SK-N-SH (cell line): ENCODE results near the gene FBN2. TPM values are rescaled to one million over a fixed set of nuclear protein-coding genes. Genes with fewer than 3 reads are reported as not detected.

Source experiments
- CTCF ChIA-PET: fragments of 300-600, 350-600 bp; formaldehyde crosslinking; extraction: SDS; loops from one replicate; lab custom pipeline; 2021; lab: Yijun Ruan, JAX
- POLR2A ChIA-PET: fragments of 350-600 bp; sonication (Branson Sonifier 250); formaldehyde crosslinking; extraction: SDS; loops from one replicate; lab custom pipeline; 2020; ENCODE audit warnings: antibody characterized with exemption, inconsistent platforms; lab: Yijun Ruan, JAX
- DNase-seq: peaks from one replicate; pipeline ENCODE4 v3.0.0; 2012
- H2AFZ ChIP-seq: fragments of 200-600 bp; sonication (generic); 2 replicates; pipeline ENCODE4 v1.8.1; 2016; ENCODE audit warnings: antibody characterized with exemption, mild to moderate bottlenecking, low read depth
- H3F3A ChIP-seq: fragments of 200-600 bp; sonication (generic); replicated peaks from 2 replicates; pipeline ENCODE3; 2016; ENCODE audit warnings: antibody characterized with exemption, mild to moderate bottlenecking; ENCODE audit not compliant: insufficient read depth
- H3K27ac ChIP-seq, 2 experiments: fragments of 200-500 bp in 1 of 2; fragments of 200-600 bp in 1 of 2; sonication (Bioruptor generic) in 1 of 2; sonication (generic), shearing (Covaris generic) in 1 of 2; 2 replicates each; pipeline versions ENCODE4 v1.5.1 to v1.6.1; 2014 to 2016; ENCODE audit warnings: low read depth in 2 of 2, inconsistent platforms in 1 of 2, low read length in 1 of 2, mild to moderate bottlenecking in 1 of 2, mixed read lengths in 1 of 2
- H3K27me3 ChIP-seq: fragments of 200-600 bp; sonication (generic), shearing (Covaris generic); 2 replicates; pipeline ENCODE4 v1.6.1; 2016; ENCODE audit warnings: mixed run types; ENCODE audit not compliant: insufficient read depth
- H3K36me3 ChIP-seq, 2 experiments: fragments of 200-500 bp in 1 of 2; fragments of 200-600 bp in 1 of 2; sonication (Bioruptor generic) in 1 of 2; sonication (generic) in 1 of 2; replicated peaks in 1 of 2; 2 replicates each; pipeline versions ENCODE3 to v1.5.1; 2014 to 2016; ENCODE audit warnings: low read length in 1 of 2, mild to moderate bottlenecking in 1 of 2; ENCODE audit not compliant: insufficient read depth in 2 of 2, control insufficient read depth in 1 of 2
- H3K4me1 ChIP-seq, 2 experiments: fragments of 200-500 bp in 1 of 2; fragments of 200-600 bp in 1 of 2; sonication (Bioruptor generic) in 1 of 2; sonication (generic), shearing (Covaris generic) in 1 of 2; 2 replicates each; pipeline versions ENCODE4 v1.5.1 to v1.6.1; 2014 to 2016; ENCODE audit warnings: low read depth in 1 of 2, low read length in 1 of 2, mixed run types in 1 of 2; ENCODE audit not compliant: insufficient read depth in 2 of 2, control insufficient read depth in 1 of 2
- H3K4me2 ChIP-seq: fragments of 200-600 bp; sonication (generic), shearing (Covaris generic); 2 replicates; pipeline ENCODE4 v1.6.1; 2017; ENCODE audit warnings: mixed run types
- H3K4me3 ChIP-seq, 2 experiments: fragments of 200-500 bp in 1 of 2; fragments of 200-600 bp in 1 of 2; sonication (Bioruptor generic) in 1 of 2; sonication (generic), shearing (Covaris generic) in 1 of 2; 2 replicates each; pipeline versions ENCODE4 v1.5.1 to v1.8.1; 2014 to 2016; ENCODE audit warnings: low read depth in 2 of 2, inconsistent platforms in 1 of 2, low read length in 1 of 2, mild to moderate bottlenecking in 1 of 2, mixed read lengths in 1 of 2, moderate library complexity in 1 of 2
- H3K79me2 ChIP-seq: fragments of 200-600 bp; sonication (generic); 2 replicates; pipeline ENCODE4 v1.8.1; 2017; ENCODE audit warnings: mild to moderate bottlenecking; ENCODE audit not compliant: insufficient read depth
- H3K9ac ChIP-seq: fragments of 200-600 bp; sonication (generic); 2 replicates; pipeline ENCODE4 v1.6.1; 2017; ENCODE audit warnings: mixed run types
- H3K9me2 ChIP-seq: fragments of 200-600 bp; sonication (generic); 2 replicates; pipeline ENCODE4 v1.6.1; 2017; ENCODE audit warnings: mixed run types
- H3K9me3 ChIP-seq: fragments of 200-600 bp; sonication (generic); 2 replicates; pipeline ENCODE4 v1.6.1; 2017; ENCODE audit warnings: mixed run types, mild to moderate bottlenecking, moderate library complexity
- H4K20me1 ChIP-seq: fragments of 200-600 bp; sonication (generic); 2 replicates; pipeline ENCODE4 v1.6.1; 2017; ENCODE audit warnings: mild to moderate bottlenecking, mixed run types; ENCODE audit not compliant: insufficient read depth
- MAX ChIP-seq: IDR thresholded peaks from 2 replicates; pipeline ENCODE4 v1.4.0; 2012; ENCODE audit warnings: low read depth
- NFIC ChIP-seq: IDR thresholded peaks from 2 replicates; pipeline ENCODE4 v1.4.0; 2012; ENCODE audit warnings: borderline replicate concordance
- RCOR1 ChIP-seq: fragments of 150-350 bp; IDR thresholded peaks from 2 replicates; pipeline ENCODE4 v1.6.1; 2017; ENCODE audit warnings: antibody characterized with exemption, low read length
- REST ChIP-seq: IDR thresholded peaks from 2 replicates; pipeline ENCODE4 v1.6.1; 2012; ENCODE audit warnings: mild to moderate bottlenecking, low read depth, low read length, moderate library complexity
- RFX5 ChIP-seq: IDR thresholded peaks from 2 replicates; pipeline ENCODE4 v1.6.1; 2012; ENCODE audit warnings: mild to moderate bottlenecking, improper control_type of control experiment, low read length
- ZBTB33 ChIP-seq: IDR thresholded peaks from 2 replicates; pipeline ENCODE4 v1.4.0; 2012; ENCODE audit warnings: low read depth, borderline replicate concordance
- WGBS: methylation state at CpG from one replicate; pipeline ENCODE4 v1.1.6; 2017; ENCODE audit warnings: low lambda C conversion rate; 5-methylcytosine and 5-hydroxymethylcytosine counted together
- polyA plus RNA-seq, 3 experiments: library from polyadenylated mRNA; depleted of rRNA; stranded (reverse); fragments of >200 nt; gene quantifications; 2 replicates each; pipeline ENCODE4 v1.2.3, GENCODE V29; 2012

The FBN2 gene
- polyA plus RNA-seq, 1 of the 3 experiments (the other 2 are of a cell fraction) = 2.2 TPM

GRCh38 chr5:128535251-128535650 lies 2.8 kb downstream of the FBN2 start (continued):
- TF ChIP-seq ZBTB33 (no peak), RCOR1 (no peak)

GRCh38 chr5:128534726-128535125 lies 3.3 kb downstream of the FBN2 start:
- no peak for DNase-seq
- H3K4me3 ChIP-seq = no peak overlapping the region; a peak in 1 of 4 replicates
- WGBS = 29% methylated on average over 6 of the region's 6 CpGs

More at GRCh38 chr5:128534726-128535125, 3.3 kb downstream of the FBN2 start:
- Histone ChIP-seq H2AFZ (no peak overlapping the region), H3K9ac (no peak overlapping the region), H3K27me3 (peaks cover 50% of the 10 kb centered on the region), H4K20me1 (no peaks in the 10 kb centered on the region), H3K79me2 (no peaks in the 10 kb centered on the region)
- TF ChIP-seq REST (no peak), MAX (no peak), NFIC (no peak), RFX5 (no peak)
- TF ChIP-seq, all 33 proteins: peak for 0
- Histone ChIP-seq H3F3A (no peaks in the 10 kb centered on the region), H3K27ac (no peak overlapping the region; a peak in 1 of 4 replicates), H3K36me3 (no peaks in the 10 kb centered on the region), H3K4me1 (no peaks in the 10 kb centered on the region; a peak in 1 of 4 replicates), H3K4me2 (no peak overlapping the region), H3K9me2 (no peaks in the 10 kb centered on the region), H3K9me3 (no peaks in the 10 kb centered on the region)
- POLR2A ChIA-PET = no interaction called here
- CTCF ChIA-PET = no interaction called here
